GM13977 (cell line): ENCODE results near the gene ADAMTS17.

Experiments
- DNase-seq: peaks from one replicate; pipeline ENCODE4 v3.0.0; 2012; ENCODE audit warnings: low spot score
- CTCF ChIP-seq: IDR thresholded peaks from 2 replicates; pipeline ENCODE4 v1.5.1; 2012; ENCODE audit warnings: mild to moderate bottlenecking, control low read depth; ENCODE audit not compliant: insufficient read depth; ENCODE audit errors: extremely low read depth, missing control alignments
- in situ Hi-C: fragments of 300-500 bp; cut with MboI; formaldehyde crosslinking; loops from one replicate; pipeline ENCODE4 v1.12.0; 2022; ENCODE audit warnings: low sequenced_read_pairs, low pct_unique_long_range_greater_than_20kb, mixed read lengths, inconsistent platforms; ENCODE audit not compliant: unreplicated experiment

The ADAMTS17 gene

GRCh38 chr15:99995543-99995942 is 346.2 kb downstream of the ADAMTS17 start:
- in situ Hi-C loops: no loop called here
- no peak for DNase-seq

GRCh38 chr15:99994849-99995248 is 346.9 kb downstream of the ADAMTS17 start:
- TF ChIP-seq CTCF: no peak
- in situ Hi-C loops: no loop called here
- DNase-seq: no peak

More at GRCh38 chr15:99995543-99995942, 346.2 kb downstream of the ADAMTS17 start:
- no peak for TF ChIP-seq CTCF

- in situ Hi-C loops: no loop called here
- DNase-seq: no peak
- TF ChIP-seq CTCF: no peak
Measured at GRCh38 chr15:99993681-99994131, 348.1 kb downstream of the ADAMTS17 start.

- no peak for TF ChIP-seq CTCF
- DNase-seq: no peak
- in situ Hi-C loops: no loop called here
Measured at GRCh38 chr15:99993262-99993661, 348.5 kb downstream of the ADAMTS17 start.

GRCh38 chr15:99992611-99993231 is 349.1 kb downstream of the ADAMTS17 start:
- in situ Hi-C loops: no loop called here
- DNase-seq: no peak
- TF ChIP-seq CTCF: no peak

GRCh38 chr15:99989095-99989494 is 352.7 kb downstream of the ADAMTS17 start:
- no peak for TF ChIP-seq CTCF
- in situ Hi-C loops: no loop called here

More at GRCh38 chr15:99989095-99989494, 352.7 kb downstream of the ADAMTS17 start:
- DNase-seq: no peak
